Left lung (tissue), 10 donors: ENCODE measurements around the gene B4GALT1. TPM values are rescaled to one million over a fixed set of nuclear protein-coding genes. Genes with fewer than 3 reads are reported as not detected.
A peak's percentile ranks its signal among the peaks of the same experiment; 100 is the strongest.
"Not testable (repeated sequence)": the region's sequence is repeated elsewhere in the genome, so short reads cannot be mapped to it uniquely, and the experiment has no call there.

Source experiments
- ATAC-seq: fragments of 200-7000 bp; cut with Tn5 transposase; one replicate; pipeline ENCODE4 v1.9.1; 2020; ENCODE audit warnings: moderate library complexity
- DNase-seq, 4 donors: peaks; one replicate each; pipeline ENCODE4 v3.0.0-alpha.2; 2013 to 2020
- H3K27ac ChIP-seq, 2 donors: fragments of 200-600 bp; sonication (generic) in 1 of 2; one replicate each; pipeline versions ENCODE4 v1.5.0 to v1.8.0; 2020 to 2021
- H3K27me3 ChIP-seq, 2 donors: fragments of 200-600 bp; sonication (generic) in 1 of 2; one replicate each; pipeline versions ENCODE4 v1.5.0 to v1.8.0; 2020 to 2021
- H3K36me3 ChIP-seq, 2 donors: fragments of 200-600 bp; sonication (generic) in 1 of 2; one replicate each; pipeline versions ENCODE4 v1.5.0 to v1.8.0; 2020 to 2021
- H3K4me1 ChIP-seq, 2 donors: fragments of 200-600 bp; one replicate each; pipeline ENCODE4 v1.8.0; 2021
- H3K4me3 ChIP-seq, 2 donors: fragments of 200-600 bp; sonication (generic) in 1 of 2; one replicate each; pipeline versions ENCODE4 v1.5.0 to v1.8.0; 2020 to 2021; ENCODE audit warnings: mild to moderate bottlenecking in 1 of 2
- H3K9me3 ChIP-seq, 2 donors: fragments of 200-600 bp; sonication (generic) in 1 of 2; one replicate each; pipeline versions ENCODE4 v1.5.0 to v1.8.0; 2020 to 2021
- intact Hi-C, 2 donors: fragments of 100-400 bp; cut with DNase I; formaldehyde crosslinking; loops; one replicate each; pipeline versions ENCODE4 v1.11.2 to v1.14.2; 2022
- polyA plus RNA-seq, 6 donors: library from polyadenylated mRNA; unstranded; fragments of 120-200 nt; gene quantifications; one replicate each; pipeline ENCODE4 v1.2.1, GENCODE V29; 2013; ENCODE audit not compliant: insufficient read length in 6 of 6
- total RNA-seq, 2 donors: library from RNA; stranded (reverse); fragmentation: NEBNext Ultra II Directional; extraction: Animal tissue kit (Norgen Biotek cat#: 25700); gene quantifications; one replicate each; pipeline ENCODE4 v1.2.1, GENCODE V29; 2021
- TF ChIP-seq, protein P1 (sequence below), 2 donors: fragments of 200-600 bp; sonication (generic) in 1 of 2; IDR thresholded peaks; one replicate each; pipeline versions ENCODE4 v1.5.0 to v1.8.0; 2021; ENCODE audit warnings: antibody characterized with exemption in 2 of 2
- donor health status: DM: no; HTN: yes; CAD: no.
- donor health status: DM: no; HTN: no; CAD: no.

Gene B4GALT1
- total and polyA plus RNA-seq, 8 donors = 58.8 to 107 (median 76.0) TPM

DNA sequence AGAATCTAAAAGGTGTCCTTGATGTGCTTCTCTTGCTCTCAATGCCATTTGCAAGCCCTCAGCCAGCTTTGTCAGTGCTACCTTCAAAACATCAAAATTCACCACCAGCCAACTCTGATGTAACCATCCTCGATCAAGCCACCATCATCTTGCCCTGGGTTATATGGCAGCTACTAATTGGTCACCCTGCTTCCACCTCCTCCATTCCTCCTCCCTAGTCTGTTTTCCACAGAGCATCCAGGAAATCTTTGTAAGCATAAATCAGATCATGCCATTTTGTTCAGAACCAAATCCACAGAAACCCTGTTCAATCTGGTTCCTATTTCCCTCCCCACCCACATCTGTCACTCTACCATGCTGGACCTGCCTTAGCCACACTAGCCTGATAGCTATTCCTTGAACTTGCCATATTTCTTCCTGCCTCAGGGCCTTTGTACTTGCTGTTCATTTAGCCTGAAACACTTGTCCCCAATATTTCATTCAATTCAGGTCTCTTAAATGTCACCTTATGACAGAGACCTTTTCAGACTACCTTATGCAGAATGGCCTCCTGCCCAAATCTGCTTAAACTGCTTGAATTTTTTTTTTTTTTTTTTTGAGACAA lies 1.9 kb upstream of the B4GALT1 start:
- ATAC-seq (no peak), DNase-seq (no peak)
- Histone ChIP-seq H3K27ac (peak overlapping the region in 1 of 2 donors; percentile 99), H3K9me3 (no peaks in the 10 kb centered on the region), H3K36me3 (no peaks in the 10 kb centered on the region), H3K27me3 (no peaks in the 10 kb centered on the region), H3K4me3 (no peak overlapping the region), H3K4me1 (peaks cover 12 to 63% of the 10 kb centered on the region in 2 donors)
- intact Hi-C loops = no loop called here
- TF ChIP-seq, protein P1, sequence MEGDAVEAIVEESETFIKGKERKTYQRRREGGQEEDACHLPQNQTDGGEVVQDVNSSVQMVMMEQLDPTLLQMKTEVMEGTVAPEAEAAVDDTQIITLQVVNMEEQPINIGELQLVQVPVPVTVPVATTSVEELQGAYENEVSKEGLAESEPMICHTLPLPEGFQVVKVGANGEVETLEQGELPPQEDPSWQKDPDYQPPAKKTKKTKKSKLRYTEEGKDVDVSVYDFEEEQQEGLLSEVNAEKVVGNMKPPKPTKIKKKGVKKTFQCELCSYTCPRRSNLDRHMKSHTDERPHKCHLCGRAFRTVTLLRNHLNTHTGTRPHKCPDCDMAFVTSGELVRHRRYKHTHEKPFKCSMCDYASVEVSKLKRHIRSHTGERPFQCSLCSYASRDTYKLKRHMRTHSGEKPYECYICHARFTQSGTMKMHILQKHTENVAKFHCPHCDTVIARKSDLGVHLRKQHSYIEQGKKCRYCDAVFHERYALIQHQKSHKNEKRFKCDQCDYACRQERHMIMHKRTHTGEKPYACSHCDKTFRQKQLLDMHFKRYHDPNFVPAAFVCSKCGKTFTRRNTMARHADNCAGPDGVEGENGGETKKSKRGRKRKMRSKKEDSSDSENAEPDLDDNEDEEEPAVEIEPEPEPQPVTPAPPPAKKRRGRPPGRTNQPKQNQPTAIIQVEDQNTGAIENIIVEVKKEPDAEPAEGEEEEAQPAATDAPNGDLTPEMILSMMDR (IDR thresholded peaks at IDR 0.05) = no peak

DNA sequence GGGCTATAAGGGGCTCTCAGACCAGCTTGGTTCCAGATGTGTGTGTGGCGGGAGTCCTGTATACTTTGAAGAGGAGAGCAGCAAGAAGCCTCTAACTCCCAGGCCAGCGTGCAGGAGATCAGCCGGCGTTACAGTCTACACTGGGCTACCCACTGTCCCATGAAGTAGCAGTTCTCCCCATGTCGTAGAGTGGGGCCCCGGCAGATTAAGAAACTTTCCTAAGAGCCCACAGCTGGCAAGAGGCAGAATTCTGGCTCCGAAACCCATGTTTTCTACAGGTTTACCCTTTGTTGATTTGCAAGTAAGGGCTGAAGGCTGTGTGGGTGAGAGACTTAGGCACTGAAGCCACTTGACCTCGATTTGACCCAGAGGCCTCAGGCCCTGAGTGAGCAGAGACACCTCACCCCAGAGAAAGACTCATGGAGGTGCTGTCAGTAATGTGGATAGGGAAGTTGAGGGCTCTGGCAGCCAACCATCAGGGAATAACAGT lies 881 bp upstream of the B4GALT1 start:
- H3K4me1 ChIP-seq = peaks cover 22 to 73% of the 10 kb centered on the region in 2 donors
- peak overlapping the region; percentile 98 to 99 for H3K27ac ChIP-seq
- H3K36me3 ChIP-seq = no peaks in the 10 kb centered on the region
- no peaks in the 10 kb centered on the region for H3K9me3 ChIP-seq
- H3K4me3 ChIP-seq = peak overlapping the region; percentile 41 to 73
- intact Hi-C loops = no loop called here
- ATAC-seq = peak; percentile 1
- TF ChIP-seq, protein P1 (IDR thresholded peaks at IDR 0.05) = no peak
- no peaks in the 10 kb centered on the region for H3K27me3 ChIP-seq
- DNase-seq = peak in 1 of 4 donors; percentile 52

DNA sequence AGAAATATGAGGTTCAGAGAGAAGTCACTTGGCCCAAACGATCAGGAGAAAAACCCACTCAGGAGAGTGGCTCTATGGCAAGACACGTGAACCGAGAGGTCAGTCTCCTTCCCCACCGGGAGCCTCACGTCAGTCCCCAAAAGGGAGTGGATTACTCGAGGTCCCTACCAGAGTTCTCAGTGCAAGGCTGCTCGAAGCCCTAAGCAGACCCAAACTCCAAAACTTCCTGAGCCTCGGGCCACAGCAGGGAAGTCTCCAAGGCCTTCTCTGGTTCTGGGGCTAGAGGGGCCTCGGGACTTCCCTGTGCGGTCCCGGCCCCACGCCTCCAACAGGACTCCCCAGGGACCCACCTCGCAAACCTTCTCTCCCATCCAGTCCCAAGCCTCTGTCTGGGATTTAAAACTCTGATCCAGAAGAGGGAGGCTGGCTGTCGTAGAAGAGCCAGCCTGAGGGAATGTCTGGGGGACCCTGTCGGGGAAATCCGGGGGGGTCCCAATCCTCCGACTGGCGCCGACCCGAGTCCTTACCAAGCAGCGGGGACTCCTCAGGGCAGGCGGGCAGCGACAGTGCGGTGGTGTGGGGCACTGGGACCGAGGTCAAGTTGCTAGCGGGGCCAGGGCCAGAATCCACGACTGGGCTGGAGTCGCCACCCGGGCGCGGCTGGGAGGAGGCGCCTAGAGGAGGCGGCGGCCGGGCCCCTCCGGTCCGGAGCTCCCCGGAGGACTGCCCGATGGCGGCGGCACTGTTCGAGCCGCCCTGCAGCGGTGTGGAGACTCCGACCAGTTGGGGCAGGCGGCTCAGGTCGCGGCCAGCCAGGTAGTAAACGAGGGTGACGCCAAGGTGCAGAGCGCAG lies 679 bp downstream of the B4GALT1 start:
- Histone ChIP-seq H3K9me3 (no peaks in the 10 kb centered on the region), H3K4me3 (peak overlapping the region; percentile 73 to 96), H3K27me3 (no peaks in the 10 kb centered on the region), H3K27ac (peak overlapping the region; percentile 98 to 99), H3K4me1 (peaks cover 38 to 76% of the 10 kb centered on the region in 2 donors), H3K36me3 (no peaks in the 10 kb centered on the region)
- TF ChIP-seq, protein P1 (IDR thresholded peaks at IDR 0.05) = no peak
- peak in 2 of 4 donors; percentile 58 to 92 for DNase-seq
- peak; percentile 26 for ATAC-seq
- intact Hi-C loops = no loop called here

DNA sequence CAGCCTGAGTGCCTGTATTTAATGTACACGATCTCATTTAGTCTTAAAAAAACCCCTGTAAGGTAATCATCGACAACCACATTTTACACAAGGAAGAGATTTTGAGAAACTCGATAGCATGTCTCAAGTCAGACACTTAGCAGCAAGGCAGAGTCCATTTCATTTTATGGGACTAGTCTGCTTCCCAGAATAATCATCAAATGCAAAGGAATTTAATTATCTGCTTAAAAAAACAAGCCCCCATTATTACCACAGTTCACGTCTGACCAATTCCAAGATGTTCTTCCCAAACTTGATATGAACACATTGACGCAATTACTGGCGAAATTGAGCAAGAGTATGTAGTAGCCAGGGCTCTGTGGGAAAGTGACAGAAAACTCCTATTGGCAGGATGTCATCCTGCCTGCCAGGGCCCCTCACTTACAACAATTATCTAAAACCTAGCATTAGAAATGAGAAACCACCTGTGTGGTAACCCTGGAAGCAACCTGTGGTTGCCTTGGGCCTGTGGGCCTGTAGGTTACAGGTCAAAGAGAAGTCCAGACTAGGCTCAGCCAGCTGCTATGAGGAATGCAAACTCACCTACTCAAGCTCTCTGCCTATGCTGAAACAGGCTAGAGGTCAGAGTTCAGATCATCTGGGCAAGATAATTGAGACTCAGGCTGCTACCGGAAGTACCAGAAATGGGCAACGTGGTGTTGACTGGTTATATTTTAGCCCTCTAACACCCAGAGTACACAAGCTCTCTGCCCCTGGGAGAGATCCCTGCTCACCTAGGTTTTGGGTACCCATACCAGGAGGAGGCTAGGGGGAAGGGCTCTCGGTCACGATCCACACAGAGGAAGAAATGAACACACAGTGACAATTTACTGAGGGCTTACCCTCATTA lies 1.6 kb downstream of the B4GALT1 start:
- ATAC-seq (peak; percentile 1), DNase-seq (peak in 2 of 4 donors; percentile 53 to 82)
- TF ChIP-seq, protein P1 (IDR thresholded peaks at IDR 0.05) = no peak
- Histone ChIP-seq H3K4me3 (peak overlapping the region; percentile 73 to 96), H3K27ac (peak overlapping the region; percentile 98 to 99), H3K9me3 (no peaks in the 10 kb centered on the region), H3K36me3 (no peaks in the 10 kb centered on the region), H3K27me3 (no peaks in the 10 kb centered on the region), H3K4me1 (peaks cover 45 to 76% of the 10 kb centered on the region in 2 donors)
- intact Hi-C loops = no loop called here

DNA sequence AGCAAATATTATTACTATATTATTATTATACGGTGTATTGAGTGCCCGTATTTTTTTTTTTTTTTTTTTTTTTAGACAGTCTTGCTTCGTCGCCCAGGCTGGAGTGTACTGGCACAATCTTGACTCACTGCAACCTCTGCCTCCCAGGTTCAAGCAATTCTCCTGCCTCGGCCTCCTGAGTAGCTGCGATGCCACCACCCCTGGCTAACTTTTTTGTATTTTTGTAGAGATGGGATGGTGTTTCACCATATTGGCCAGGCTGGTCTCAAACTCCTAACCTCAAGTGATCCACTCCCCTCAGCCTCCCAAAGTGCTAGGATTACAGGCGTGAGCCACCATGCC lies 2.2 kb downstream of the B4GALT1 start:
- peak overlapping the region; percentile 98 to 99 for H3K27ac ChIP-seq
- DNase-seq, H3K27me3 ChIP-seq, ATAC-seq, H3K36me3 ChIP-seq, H3K9me3 ChIP-seq, intact Hi-C loops: not testable (repeated sequence)
- H3K4me1 ChIP-seq = peaks cover 51 to 80% of the 10 kb centered on the region in 2 donors
- H3K4me3 ChIP-seq = peak overlapping the region; percentile 73 to 96
